Lung (tissue), 12 donors: Measurements from ENCODE around the gene AHNAK. TPM values are rescaled to one million over a fixed set of nuclear protein-coding genes. Genes with fewer than 3 reads are reported as not detected.
A peak's percentile ranks its signal among the peaks of the same experiment; 100 is the strongest.

Experiments used
- ATAC-seq: fragments of 200-7000 bp; cut with Tn5 transposase; one replicate; pipeline ENCODE4 v1.9.1; 2020; ENCODE audit warnings: moderate number of reproducible peaks; ENCODE audit not compliant: insufficient read depth, low FRiP score
- DNase-seq, 3 donors: peaks; one replicate each; pipeline ENCODE4 v3.0.0-alpha.2; 2013 to 2017
- H3K27ac ChIP-seq, 2 donors: one replicate each; pipeline ENCODE4 v1.5.1; 2013; ENCODE audit warnings: mild to moderate bottlenecking in 2 of 2, moderate library complexity in 2 of 2, control low read depth in 1 of 2, inconsistent platforms in 1 of 2, low read depth in 1 of 2, low read length in 1 of 2
- H3K27me3 ChIP-seq, 3 donors: one replicate each; pipeline ENCODE4 v1.5.1; 2013; ENCODE audit warnings: low read length in 2 of 3; ENCODE audit not compliant: control insufficient read depth in 3 of 3, insufficient read depth in 3 of 3
- H3K36me3 ChIP-seq, 4 donors: one replicate each; pipeline ENCODE4 v1.5.1; 2013; ENCODE audit warnings: low read length in 4 of 4, mild to moderate bottlenecking in 1 of 4, moderate library complexity in 1 of 4; ENCODE audit not compliant: control insufficient read depth in 4 of 4, insufficient read depth in 4 of 4
- H3K4me1 ChIP-seq, 5 donors: one replicate each; pipeline ENCODE4 v1.5.1; 2013; ENCODE audit warnings: low read length in 5 of 5, mild to moderate bottlenecking in 2 of 5, moderate library complexity in 1 of 5; ENCODE audit not compliant: control insufficient read depth in 5 of 5, insufficient read depth in 5 of 5
- H3K4me3 ChIP-seq: one replicate; pipeline ENCODE4 v1.5.1; 2013; ENCODE audit warnings: mild to moderate bottlenecking, control low read depth, moderate library complexity
- H3K9ac ChIP-seq, 2 donors: one replicate each; pipeline ENCODE4 v1.5.1; 2013; ENCODE audit warnings: low read length in 2 of 2, control low read depth in 1 of 2; ENCODE audit not compliant: insufficient read depth in 1 of 2
- H3K9me3 ChIP-seq, 4 donors: one replicate each; pipeline ENCODE4 v1.5.1; 2013; ENCODE audit warnings: low read length in 3 of 4, mild to moderate bottlenecking in 1 of 4, moderate library complexity in 1 of 4; ENCODE audit not compliant: control insufficient read depth in 4 of 4, insufficient read depth in 3 of 4
- WGBS, 2 donors: extraction: QIAGEN DNeasy Blood & Tissue Kit; methylation state at CpG; one replicate each; pipeline ENCODE4 v1.1.7; 2013; 5-methylcytosine and 5-hydroxymethylcytosine counted together
- polyA plus RNA-seq, 2 donors: library from polyadenylated mRNA; stranded (reverse); fragments of 200-250 nt; gene quantifications; one replicate each; pipeline ENCODE4 v1.2.1, GENCODE V29; 2013
- total RNA-seq, 2 donors: library from RNA; depleted of rRNA in 1 of 2; stranded (reverse); fragments of >200 nt in 1 of 2; gene quantifications; one replicate each; pipeline ENCODE4 v1.2.1, GENCODE V29; 2014 to 2021
- TF ChIP-seq, protein P1 (sequence below): IDR thresholded peaks from 2 replicates; pipeline ENCODE4 v1.5.1; 2012; ENCODE audit warnings: mild to moderate bottlenecking; ENCODE audit errors: control extremely low read depth, extremely low read depth
- donor health status: control.
- donor health status: control.
- donor health status: Bipolar disorder and iron deficiency.
- donor health status: healthy.
- donor health status: DM: yes; HTN: yes; CAD: no.

The AHNAK gene
- total and polyA plus RNA-seq, 4 donors = 66.5 to 707 (median 238) TPM

DNA sequence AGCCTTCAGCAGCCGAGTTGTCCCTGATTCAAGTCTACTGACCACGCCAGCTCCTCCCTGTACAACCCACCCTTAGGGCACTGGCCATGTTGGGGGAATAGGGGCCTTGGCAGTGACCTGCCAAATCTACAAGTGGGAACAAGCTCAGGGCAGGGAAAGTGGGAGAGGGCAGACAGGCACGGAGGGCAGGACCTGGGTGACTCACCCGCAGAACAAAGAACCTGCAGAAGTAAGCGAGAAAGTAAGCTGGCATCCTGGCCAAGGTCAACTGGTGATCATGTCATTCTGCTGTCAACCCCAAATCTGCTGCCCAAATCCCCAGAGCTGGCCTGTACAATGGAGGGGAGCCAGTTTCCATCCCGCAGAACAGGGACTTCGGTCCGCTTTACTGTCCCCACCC lies 135.6 kb downstream of the AHNAK start:
- WGBS, 2 donors = 86 to 95% methylated on average over 8 of the region's 8 CpGs

DNA sequence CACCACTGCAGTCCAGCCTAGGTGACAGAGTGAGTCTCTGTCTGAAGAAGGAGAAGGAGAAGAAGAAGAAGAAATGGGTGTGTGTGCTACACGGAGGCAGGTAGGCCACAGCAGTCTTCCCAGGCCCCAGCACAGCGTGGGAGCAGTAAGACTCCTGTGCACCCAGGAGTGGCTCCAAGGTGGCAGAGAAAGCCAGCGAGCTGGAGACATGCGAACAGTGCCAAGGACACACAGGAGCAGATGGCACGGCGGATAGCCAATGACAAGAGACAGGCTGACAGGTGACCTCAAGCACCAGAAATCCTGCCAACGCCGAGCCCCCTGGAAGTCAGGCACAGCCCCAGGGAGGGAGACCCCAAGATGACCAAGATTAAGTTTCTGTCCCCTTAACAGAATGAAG lies 136.8 kb downstream of the AHNAK start:
- Histone ChIP-seq H3K27ac (no peak overlapping the region), H3K9ac (no peak overlapping the region), H3K4me3 (no peak overlapping the region), H3K36me3 (no peaks in the 10 kb centered on the region), H3K4me1 (peaks cover 0 to 12% (median 0%) of the 10 kb centered on the region in 5 donors), H3K9me3 (no peaks in the 10 kb centered on the region), H3K27me3 (no peaks in the 10 kb centered on the region)
- ATAC-seq = no peak
- no peak for DNase-seq
- WGBS, 2 donors = 90 to 91% methylated on average over 8 of the region's 8 CpGs
- TF ChIP-seq, protein P1, sequence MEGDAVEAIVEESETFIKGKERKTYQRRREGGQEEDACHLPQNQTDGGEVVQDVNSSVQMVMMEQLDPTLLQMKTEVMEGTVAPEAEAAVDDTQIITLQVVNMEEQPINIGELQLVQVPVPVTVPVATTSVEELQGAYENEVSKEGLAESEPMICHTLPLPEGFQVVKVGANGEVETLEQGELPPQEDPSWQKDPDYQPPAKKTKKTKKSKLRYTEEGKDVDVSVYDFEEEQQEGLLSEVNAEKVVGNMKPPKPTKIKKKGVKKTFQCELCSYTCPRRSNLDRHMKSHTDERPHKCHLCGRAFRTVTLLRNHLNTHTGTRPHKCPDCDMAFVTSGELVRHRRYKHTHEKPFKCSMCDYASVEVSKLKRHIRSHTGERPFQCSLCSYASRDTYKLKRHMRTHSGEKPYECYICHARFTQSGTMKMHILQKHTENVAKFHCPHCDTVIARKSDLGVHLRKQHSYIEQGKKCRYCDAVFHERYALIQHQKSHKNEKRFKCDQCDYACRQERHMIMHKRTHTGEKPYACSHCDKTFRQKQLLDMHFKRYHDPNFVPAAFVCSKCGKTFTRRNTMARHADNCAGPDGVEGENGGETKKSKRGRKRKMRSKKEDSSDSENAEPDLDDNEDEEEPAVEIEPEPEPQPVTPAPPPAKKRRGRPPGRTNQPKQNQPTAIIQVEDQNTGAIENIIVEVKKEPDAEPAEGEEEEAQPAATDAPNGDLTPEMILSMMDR = no peak

More for the DNA sequence above, 135.6 kb downstream of the AHNAK start:
- TF ChIP-seq, protein P1 = no peak
- Histone ChIP-seq H3K27me3 (no peaks in the 10 kb centered on the region), H3K4me3 (no peak overlapping the region), H3K27ac (no peak overlapping the region), H3K36me3 (no peaks in the 10 kb centered on the region), H3K9ac (no peak overlapping the region), H3K9me3 (no peaks in the 10 kb centered on the region), H3K4me1 (peaks cover 0 to 11% (median 0%) of the 10 kb centered on the region in 5 donors)
- ATAC-seq (no peak), DNase-seq (no peak)

DNA sequence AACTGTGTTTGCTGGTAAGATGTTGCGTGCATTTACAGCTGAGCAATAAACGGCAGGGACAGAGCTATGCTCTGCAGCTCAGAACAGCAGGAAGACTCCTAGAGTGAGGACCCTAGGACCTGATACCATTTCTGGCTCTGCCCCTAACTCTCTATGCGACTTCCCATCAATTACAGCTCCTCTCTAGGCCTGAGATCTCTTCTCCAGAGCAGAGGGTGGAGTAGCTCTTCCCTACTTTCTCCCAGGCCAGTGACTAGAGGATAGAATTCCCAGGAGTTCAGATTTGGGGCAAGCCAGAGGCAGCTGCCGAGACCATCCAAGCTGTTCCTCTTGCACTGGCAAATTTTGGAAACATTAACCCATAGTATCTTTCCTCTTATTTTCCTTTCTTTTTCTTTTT lies 140.6 kb downstream of the AHNAK start:
- Histone ChIP-seq H3K9me3 (no peaks in the 10 kb centered on the region), H3K27ac (no peak overlapping the region), H3K4me3 (no peak overlapping the region), H3K27me3 (no peaks in the 10 kb centered on the region), H3K9ac (no peak overlapping the region), H3K36me3 (no peaks in the 10 kb centered on the region), H3K4me1 (peaks cover 0 to 29% (median 12%) of the 10 kb centered on the region in 5 donors)
- no peak for ATAC-seq
- 70 to 86% methylated on average over 4 of the region's 4 CpGs for WGBS, 2 donors
- TF ChIP-seq, protein P1 = no peak
- peak in 2 of 3 donors; percentile 62 to 67 for DNase-seq

DNA sequence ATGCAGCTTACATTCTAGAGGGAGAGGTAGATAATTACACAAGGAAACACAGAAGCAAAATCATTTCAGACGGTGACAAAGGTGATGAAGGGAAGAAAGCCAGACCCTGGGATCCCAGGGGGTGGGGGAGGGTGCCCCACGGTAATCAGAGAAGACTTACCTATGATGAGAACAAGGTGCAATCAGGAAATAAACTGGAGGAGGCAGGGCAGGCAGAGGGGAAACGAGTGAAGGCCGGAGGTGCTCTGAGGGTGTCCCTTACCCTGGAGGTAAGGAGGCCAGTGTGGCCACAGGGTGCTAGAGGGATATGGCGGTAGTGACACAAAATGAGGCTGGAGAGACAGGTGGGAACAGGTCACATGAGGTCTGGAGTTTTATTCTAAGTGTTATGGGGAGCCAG lies 141.7 kb downstream of the AHNAK start:
- H3K27ac ChIP-seq = no peak overlapping the region
- ATAC-seq = no peak

More for the DNA sequence above, 141.7 kb downstream of the AHNAK start:
- TF ChIP-seq, protein P1 = no peak
- Histone ChIP-seq H3K9ac (no peak overlapping the region), H3K9me3 (no peaks in the 10 kb centered on the region), H3K27me3 (no peaks in the 10 kb centered on the region), H3K4me3 (no peak overlapping the region), H3K36me3 (no peaks in the 10 kb centered on the region), H3K4me1 (peaks cover 3 to 40% (median 14%) of the 10 kb centered on the region in 5 donors)
- DNase-seq = no peak
- WGBS, 2 donors = 83 to 90% methylated on average over 5 of the region's 5 CpGs
